H9 (cell line): ENCODE data around the gene TRAF2. TPM values are rescaled to one million over a fixed set of nuclear protein-coding genes. Genes with fewer than 3 reads are reported as not detected.

Experiments
- DNase-seq: peaks from one replicate; pipeline ENCODE4 v3.0.0-alpha.2; 2017
- H2AFZ ChIP-seq: one replicate; pipeline ENCODE4 v1.6.1; 2013; ENCODE audit warnings: mild to moderate bottlenecking, low read length, control low read depth, moderate library complexity
- H2AK5ac ChIP-seq: 2 replicates; pipeline ENCODE4 v1.6.1; 2013; ENCODE audit warnings: low read length, control low read depth, mixed read lengths; ENCODE audit not compliant: insufficient read length
- H2BK120ac ChIP-seq: one replicate; pipeline ENCODE4 v1.6.1; 2013; ENCODE audit warnings: low read depth, mild to moderate bottlenecking, low read length, control low read depth, inconsistent platforms; ENCODE audit not compliant: poor library complexity, severe bottlenecking
- H2BK12ac ChIP-seq: 2 replicates; pipeline ENCODE4 v1.6.1; 2013; ENCODE audit warnings: low read length, control low read depth, mixed read lengths, low read depth; ENCODE audit not compliant: insufficient read length
- H2BK15ac ChIP-seq: 2 replicates; pipeline ENCODE4 v1.6.1; 2013; ENCODE audit warnings: low read depth, low read length, control low read depth
- H2BK20ac ChIP-seq: one replicate; pipeline ENCODE4 v1.6.1; 2013; ENCODE audit warnings: low read depth, mild to moderate bottlenecking, low read length, control low read depth, inconsistent platforms; ENCODE audit not compliant: poor library complexity, severe bottlenecking
- H2BK5ac ChIP-seq: 2 replicates; pipeline ENCODE4 v1.6.1; 2013; ENCODE audit warnings: low read length, control low read depth, mixed read lengths; ENCODE audit not compliant: insufficient read length
- H3K14ac ChIP-seq: 2 replicates; pipeline ENCODE4 v1.6.1; 2013; ENCODE audit warnings: low read length, control low read depth; ENCODE audit not compliant: insufficient read depth
- H3K18ac ChIP-seq: 2 replicates; pipeline ENCODE4 v1.6.1; 2013; ENCODE audit warnings: low read depth, mild to moderate bottlenecking, mixed read lengths, low read length, control low read depth; ENCODE audit not compliant: insufficient read length
- H3K23ac ChIP-seq: 2 replicates; pipeline ENCODE4 v1.6.1; 2013; ENCODE audit warnings: low read length, control low read depth, mixed read lengths, low read depth; ENCODE audit not compliant: insufficient read length
- H3K23me2 ChIP-seq: 2 replicates; pipeline ENCODE4 v1.6.1; 2013; ENCODE audit warnings: low read depth, mild to moderate bottlenecking, mixed read lengths, low read length, control low read depth; ENCODE audit not compliant: insufficient read length, poor library complexity, severe bottlenecking
- H3K27ac ChIP-seq: 2 replicates; pipeline ENCODE4 v1.5.1; 2013; ENCODE audit warnings: low read length, control low read depth, mixed read lengths, low read depth; ENCODE audit not compliant: insufficient read length
- H3K27me3 ChIP-seq: 2 replicates; pipeline ENCODE4 v1.6.1; 2013; ENCODE audit warnings: low read length, control low read depth, inconsistent platforms; ENCODE audit not compliant: insufficient read depth
- H3K4ac ChIP-seq: 2 replicates; pipeline ENCODE4 v1.6.1; 2013; ENCODE audit warnings: low read depth, mild to moderate bottlenecking, control low read depth, inconsistent platforms, low read length, moderate library complexity
- H3K4me1 ChIP-seq: 2 replicates; pipeline ENCODE4 v1.6.1; 2013; ENCODE audit warnings: low read length, control low read depth, inconsistent platforms; ENCODE audit not compliant: insufficient read depth
- H3K4me2 ChIP-seq: 2 replicates; pipeline ENCODE4 v1.6.1; 2013; ENCODE audit warnings: low read length, control low read depth, mixed read lengths; ENCODE audit not compliant: insufficient read length, insufficient read depth
- H3K56ac ChIP-seq: 2 replicates; pipeline ENCODE4 v1.6.1; 2013; ENCODE audit warnings: low read depth, mild to moderate bottlenecking, mixed read lengths, low read length, control low read depth; ENCODE audit not compliant: insufficient read length
- H3K79me1 ChIP-seq: 2 replicates; pipeline ENCODE4 v1.6.1; 2013; ENCODE audit warnings: low read depth, mild to moderate bottlenecking, moderate library complexity, low read length, control low read depth, inconsistent platforms; ENCODE audit not compliant: insufficient read depth, poor library complexity, severe bottlenecking
- H3K79me2 ChIP-seq: 2 replicates; pipeline ENCODE4 v1.6.1; 2013; ENCODE audit warnings: low read length, control low read depth, inconsistent platforms; ENCODE audit not compliant: insufficient read depth
- H3K9ac ChIP-seq: 2 replicates; pipeline ENCODE4 v1.6.1; 2013; ENCODE audit warnings: low read length, control low read depth, mixed read lengths; ENCODE audit not compliant: insufficient read length; ENCODE audit errors: extremely low read depth
- H3K9me3 ChIP-seq: one replicate; pipeline ENCODE4 v1.6.1; 2013; ENCODE audit warnings: low read depth, low read length, inconsistent platforms; ENCODE audit not compliant: control insufficient read depth
- H3T11ph ChIP-seq: one replicate; pipeline ENCODE4 v1.6.1; 2013; ENCODE audit warnings: mild to moderate bottlenecking, low read length, control low read depth, inconsistent platforms
- H4K20me1 ChIP-seq: one replicate; pipeline ENCODE4 v1.6.1; 2013; ENCODE audit not compliant: control insufficient read depth, insufficient read length, insufficient read depth
- H4K5ac ChIP-seq: 2 replicates; pipeline ENCODE4 v1.6.1; 2013; ENCODE audit warnings: low read depth, mild to moderate bottlenecking, mixed read lengths, low read length, control low read depth; ENCODE audit not compliant: insufficient read length
- H4K8ac ChIP-seq: replicated peaks from 2 replicates; pipeline ENCODE4 v1.6.1; 2013; ENCODE audit warnings: low read length, control low read depth, mixed read lengths, low read depth; ENCODE audit not compliant: insufficient read length
- H4K91ac ChIP-seq: 2 replicates; pipeline ENCODE4 v1.6.1; 2013; ENCODE audit warnings: low read depth, mild to moderate bottlenecking, moderate library complexity, mixed read lengths, low read length, control low read depth; ENCODE audit not compliant: insufficient read length
- H3K27ac Mint-ChIP-seq, 3 experiments: 2 replicates in 2 of 3; 3 replicates in 1 of 3; pipeline ENCODE4 v1.8.0; 2020 to 2021; ENCODE audit warnings: mixed read lengths in 3 of 3, mild to moderate bottlenecking in 1 of 3, moderate library complexity in 1 of 3
- H3K27me3 Mint-ChIP-seq: 2 replicates; pipeline ENCODE4 v1.8.0; 2021; ENCODE audit warnings: low read depth, mild to moderate bottlenecking, moderate library complexity, mixed read lengths
- H3K36me3 Mint-ChIP-seq, 3 experiments: 2 replicates in 2 of 3; 3 replicates in 1 of 3; pipeline ENCODE4 v1.8.0; 2020 to 2021; ENCODE audit warnings: low read depth in 3 of 3, mixed read lengths in 3 of 3; ENCODE audit not compliant: insufficient read depth in 1 of 3
- H3K4me1 Mint-ChIP-seq, 2 experiments: 2 replicates each; pipeline ENCODE4 v1.8.0; 2020; ENCODE audit warnings: mixed read lengths in 2 of 2
- H3K4me3 Mint-ChIP-seq, 2 experiments: 2 replicates in 1 of 2; 3 replicates in 1 of 2; pipeline ENCODE4 v1.8.0; 2020 to 2021; ENCODE audit warnings: mild to moderate bottlenecking in 2 of 2, mixed read lengths in 2 of 2, moderate library complexity in 1 of 2
- H3K9me3 Mint-ChIP-seq, 2 experiments: 2 replicates in 1 of 2; 3 replicates in 1 of 2; pipeline ENCODE4 v1.8.0; 2020; ENCODE audit warnings: mild to moderate bottlenecking in 2 of 2, mixed read lengths in 2 of 2, moderate library complexity in 1 of 2
- WGBS: extraction: QIAGEN DNeasy Blood & Tissue Kit; methylation state at CpG from one replicate; pipeline ENCODE4 v1.1.7; 2013; ENCODE audit warnings: missing lambda C conversion rate, low lambda C conversion rate, mixed read lengths; ENCODE audit not compliant: insufficient read length; ENCODE audit errors: extremely low coverage; 5-methylcytosine and 5-hydroxymethylcytosine counted together
- total RNA-seq: library from RNA; stranded (reverse); gene quantifications from 2 replicates; pipeline ENCODE4 v1.2.1, GENCODE V29; 2021
- TF ChIP-seq, protein P1 (sequence below): fragments of 200-600 bp; sonication (generic); conservative IDR thresholded peaks from 3 replicates; pipeline ENCODE4 v1.8.0; 2021; ENCODE audit warnings: antibody characterized with exemption, mild to moderate bottlenecking

The TRAF2 gene
- total RNA-seq, 1 experiment from 2014 or later = 48.8 TPM

DNA sequence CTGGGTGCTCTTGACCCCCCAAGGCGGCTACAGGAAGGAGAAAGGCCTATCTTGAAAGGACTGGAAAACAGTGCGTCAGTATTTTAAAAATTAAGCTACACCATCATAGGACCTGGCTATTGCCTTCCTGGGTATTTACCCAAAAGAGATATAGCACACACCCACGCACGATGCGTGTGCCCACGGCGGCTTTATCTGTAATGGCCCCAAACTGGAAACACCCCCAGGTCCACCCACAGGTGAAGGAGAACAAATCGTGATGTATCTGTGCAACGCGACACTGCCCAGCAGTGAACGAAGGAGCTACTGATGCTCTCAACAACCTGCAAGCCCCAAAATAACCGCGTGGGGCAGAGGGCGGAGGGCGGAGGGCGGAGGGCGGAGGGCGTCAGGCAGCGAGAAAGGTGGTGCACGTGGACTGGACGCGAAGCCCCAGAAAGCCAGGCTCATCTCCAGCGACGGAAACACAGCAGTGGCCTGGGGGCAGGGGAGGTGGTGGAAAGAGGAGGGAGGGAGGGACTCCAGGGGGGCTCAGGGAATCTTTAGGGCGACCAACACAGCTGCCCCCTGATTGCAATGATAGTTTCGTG lies 78.6 kb downstream of the TRAF2 start:
- Histone ChIP-seq H3K4me2 (no peak overlapping the region), H2BK15ac (no peak overlapping the region), H3K9ac (no peak overlapping the region), H2BK12ac (no peak overlapping the region), H3K23me2 (no peaks in the 10 kb centered on the region), H2BK5ac (no peak overlapping the region), H3K4me1 (peaks cover 2% of the 10 kb centered on the region; the same call in 1 of the 2 replicates), H4K8ac (no peak overlapping the region), H4K91ac (no peak overlapping the region), H2AFZ (no peak overlapping the region), H3K79me1 (no peaks in the 10 kb centered on the region), H3K18ac (no peak overlapping the region), H2AK5ac (no peak overlapping the region), H4K20me1 (no peaks in the 10 kb centered on the region), H3T11ph (no peak overlapping the region), H3K14ac (no peak overlapping the region), H4K5ac (no peak overlapping the region), H3K4ac (no peak overlapping the region), H3K27ac (no peak overlapping the region), H3K79me2 (no peaks in the 10 kb centered on the region), H3K9me3 (no peaks in the 10 kb centered on the region), H2BK120ac (no peak overlapping the region), H3K23ac (no peak overlapping the region), H3K56ac (no peak overlapping the region), H3K27me3 (no peaks in the 10 kb centered on the region), H2BK20ac (no peak overlapping the region)
- H3K4me3 Mint-ChIP-seq = peak overlapping the region in 1 of 2 experiments; percentile 50; a peak in 1 of 5 replicates
- H3K4me1 Mint-ChIP-seq = peaks cover 7 to 12% of the 10 kb centered on the region in 2 experiments
- H3K27ac Mint-ChIP-seq = no peak overlapping the region
- TF ChIP-seq, protein P1, sequence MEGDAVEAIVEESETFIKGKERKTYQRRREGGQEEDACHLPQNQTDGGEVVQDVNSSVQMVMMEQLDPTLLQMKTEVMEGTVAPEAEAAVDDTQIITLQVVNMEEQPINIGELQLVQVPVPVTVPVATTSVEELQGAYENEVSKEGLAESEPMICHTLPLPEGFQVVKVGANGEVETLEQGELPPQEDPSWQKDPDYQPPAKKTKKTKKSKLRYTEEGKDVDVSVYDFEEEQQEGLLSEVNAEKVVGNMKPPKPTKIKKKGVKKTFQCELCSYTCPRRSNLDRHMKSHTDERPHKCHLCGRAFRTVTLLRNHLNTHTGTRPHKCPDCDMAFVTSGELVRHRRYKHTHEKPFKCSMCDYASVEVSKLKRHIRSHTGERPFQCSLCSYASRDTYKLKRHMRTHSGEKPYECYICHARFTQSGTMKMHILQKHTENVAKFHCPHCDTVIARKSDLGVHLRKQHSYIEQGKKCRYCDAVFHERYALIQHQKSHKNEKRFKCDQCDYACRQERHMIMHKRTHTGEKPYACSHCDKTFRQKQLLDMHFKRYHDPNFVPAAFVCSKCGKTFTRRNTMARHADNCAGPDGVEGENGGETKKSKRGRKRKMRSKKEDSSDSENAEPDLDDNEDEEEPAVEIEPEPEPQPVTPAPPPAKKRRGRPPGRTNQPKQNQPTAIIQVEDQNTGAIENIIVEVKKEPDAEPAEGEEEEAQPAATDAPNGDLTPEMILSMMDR = no peak
- no peaks in the 10 kb centered on the region for H3K9me3 Mint-ChIP-seq
- peaks cover 16% of the 10 kb centered on the region for H3K27me3 Mint-ChIP-seq
- H3K36me3 Mint-ChIP-seq = no peaks in the 10 kb centered on the region
- no CpG with 5 or more reads among the region's 26 CpGs for WGBS
- DNase-seq = no peak
